Trophoblast cell (in vitro differentiated cells and primary cell): ENCODE measurements around the gene MYT1.

Experiments used
- DNase-seq, 2 donors: peaks; one replicate each; pipeline ENCODE4 v3.0.0-alpha.2; 2016
- H2AFZ ChIP-seq: 2 replicates; pipeline ENCODE4 v1.6.1; 2013; ENCODE audit warnings: low read length, moderate library complexity, mild to moderate bottlenecking; ENCODE audit not compliant: insufficient read depth, poor library complexity
- H2AK5ac ChIP-seq: 2 replicates; pipeline ENCODE4 v1.6.1; 2013; ENCODE audit warnings: mild to moderate bottlenecking, low read length
- H2BK120ac ChIP-seq: 2 replicates; pipeline ENCODE4 v1.6.1; 2013; ENCODE audit warnings: low read length, mild to moderate bottlenecking, moderate library complexity; ENCODE audit not compliant: insufficient read depth, poor library complexity
- H2BK12ac ChIP-seq: 2 replicates; pipeline ENCODE4 v1.6.1; 2013; ENCODE audit warnings: mild to moderate bottlenecking, low read length, moderate library complexity
- H2BK5ac ChIP-seq: 2 replicates; pipeline ENCODE4 v1.6.1; 2013; ENCODE audit warnings: low read length, low read depth, moderate library complexity, mild to moderate bottlenecking; ENCODE audit not compliant: poor library complexity
- H3K14ac ChIP-seq: 2 replicates; pipeline ENCODE4 v1.6.1; 2013; ENCODE audit warnings: mild to moderate bottlenecking, low read length
- H3K18ac ChIP-seq: 2 replicates; pipeline ENCODE4 v1.6.1; 2013; ENCODE audit warnings: mild to moderate bottlenecking, low read length
- H3K23ac ChIP-seq: 2 replicates; pipeline ENCODE4 v1.6.1; 2013; ENCODE audit warnings: low read length
- H3K27ac ChIP-seq: 2 replicates; pipeline ENCODE4 v1.5.1; 2013; ENCODE audit warnings: low read depth, mild to moderate bottlenecking, inconsistent platforms, low read length, moderate library complexity
- H3K27me3 ChIP-seq: 2 replicates; pipeline ENCODE4 v1.6.1; 2013; ENCODE audit warnings: inconsistent platforms, mild to moderate bottlenecking, low read length, moderate library complexity; ENCODE audit not compliant: insufficient read depth
- H3K36me3 ChIP-seq, 2 experiments: 1 replicate in 1 of 2; 2 replicates in 1 of 2; pipeline ENCODE4 v1.6.1; 2013; ENCODE audit warnings: low read length in 2 of 2, mild to moderate bottlenecking in 2 of 2, moderate library complexity in 1 of 2; ENCODE audit not compliant: insufficient read depth in 2 of 2, control insufficient read depth in 1 of 2
- H3K4ac ChIP-seq: 2 replicates; pipeline ENCODE4 v1.6.1; 2013; ENCODE audit warnings: low read depth, mild to moderate bottlenecking, low read length, moderate library complexity
- H3K4me1 ChIP-seq, 2 experiments: 1 replicate in 1 of 2; 2 replicates in 1 of 2; pipeline ENCODE4 v1.6.1; 2013; ENCODE audit warnings: low read length in 2 of 2, mild to moderate bottlenecking in 2 of 2, moderate library complexity in 1 of 2; ENCODE audit not compliant: insufficient read depth in 2 of 2, control insufficient read depth in 1 of 2
- H3K4me2 ChIP-seq: 2 replicates; pipeline ENCODE4 v1.6.1; 2013; ENCODE audit warnings: inconsistent platforms, mild to moderate bottlenecking, low read length, moderate library complexity
- H3K4me3 ChIP-seq: 2 replicates; pipeline ENCODE4 v1.5.1; 2013; ENCODE audit warnings: mild to moderate bottlenecking, low read depth, low read length, inconsistent platforms
- H3K79me1 ChIP-seq: one replicate; pipeline ENCODE4 v1.6.1; 2013; ENCODE audit warnings: low read length
- H3K79me2 ChIP-seq: 2 replicates; pipeline ENCODE4 v1.6.1; 2013; ENCODE audit warnings: low read length, mild to moderate bottlenecking; ENCODE audit not compliant: control insufficient read depth, insufficient read depth, poor library complexity
- H3K9ac ChIP-seq: 2 replicates; pipeline ENCODE4 v1.6.1; 2013; ENCODE audit warnings: mild to moderate bottlenecking, low read length
- H3K9me3 ChIP-seq: 2 replicates; pipeline ENCODE4 v1.6.1; 2013; ENCODE audit warnings: low read depth, mild to moderate bottlenecking, control low read depth, inconsistent platforms, low read length; ENCODE audit not compliant: insufficient read depth
- H4K12ac ChIP-seq: 2 replicates; pipeline ENCODE4 v1.6.1; 2013; ENCODE audit warnings: low read depth, mild to moderate bottlenecking, low read length, moderate library complexity
- H4K8ac ChIP-seq: 2 replicates; pipeline ENCODE4 v1.6.1; 2013; ENCODE audit warnings: low read depth, mild to moderate bottlenecking, low read length, moderate library complexity
- H4K91ac ChIP-seq: one replicate; pipeline ENCODE4 v1.6.1; 2013; ENCODE audit warnings: low read depth, mild to moderate bottlenecking, low read length, moderate library complexity
- WGBS: extraction: QIAGEN DNeasy Blood & Tissue Kit; methylation state at CpG from one replicate; pipeline ENCODE4 v1.1.7; 2013; ENCODE audit warnings: missing lambda C conversion rate; ENCODE audit not compliant: insufficient read length, insufficient coverage; ENCODE audit errors: extremely low coverage; 5-methylcytosine and 5-hydroxymethylcytosine counted together

MYT1 gene

GRCh38 chr20:64230461-64231145 lies 66.4 kb downstream of the MYT1 start:
- no peak overlapping the region for H3K9ac ChIP-seq
- no peak overlapping the region for H2AFZ ChIP-seq
- H3K4me1 ChIP-seq = no peaks in the 10 kb centered on the region
- no peak overlapping the region for H3K4ac ChIP-seq
- WGBS = no CpG with 5 or more reads among the region's 22 CpGs
- no peak for DNase-seq
- no peaks in the 10 kb centered on the region for H3K27me3 ChIP-seq
- H4K91ac ChIP-seq = no peak overlapping the region
- no peak overlapping the region for H4K8ac ChIP-seq
- H3K4me2 ChIP-seq = no peak overlapping the region
- H3K18ac ChIP-seq = no peak overlapping the region
- H3K9me3 ChIP-seq = peaks cover 14% of the 10 kb centered on the region
- H2BK5ac ChIP-seq = no peak overlapping the region
- no peak overlapping the region for H2BK120ac ChIP-seq
- H3K79me1 ChIP-seq = no peaks in the 10 kb centered on the region
- no peak overlapping the region for H3K23ac ChIP-seq
- H3K79me2 ChIP-seq = no peaks in the 10 kb centered on the region
- H4K12ac ChIP-seq = no peak overlapping the region
- no peak overlapping the region for H3K14ac ChIP-seq
- no peak overlapping the region for H2BK12ac ChIP-seq
- no peak overlapping the region for H3K4me3 ChIP-seq
- H2AK5ac ChIP-seq = no peak overlapping the region
- H3K27ac ChIP-seq = no peak overlapping the region
- no peaks in the 10 kb centered on the region for H3K36me3 ChIP-seq

GRCh38 chr20:64231621-64232550 lies 67.6 kb downstream of the MYT1 start:
- Histone ChIP-seq H3K4me3 (no peak overlapping the region), H3K18ac (no peak overlapping the region), H4K8ac (no peak overlapping the region), H3K36me3 (no peaks in the 10 kb centered on the region), H3K79me2 (no peaks in the 10 kb centered on the region), H3K23ac (no peak overlapping the region), H3K9ac (no peak overlapping the region), H2AFZ (no peak overlapping the region), H3K4me2 (no peak overlapping the region), H3K9me3 (peaks cover 12% of the 10 kb centered on the region), H2BK120ac (no peak overlapping the region), H4K91ac (no peak overlapping the region), H4K12ac (no peak overlapping the region), H3K79me1 (no peaks in the 10 kb centered on the region), H2AK5ac (no peak overlapping the region), H3K4ac (no peak overlapping the region), H3K27ac (no peak overlapping the region), H3K27me3 (no peaks in the 10 kb centered on the region), H3K4me1 (no peaks in the 10 kb centered on the region), H3K14ac (no peak overlapping the region), H2BK12ac (no peak overlapping the region), H2BK5ac (no peak overlapping the region)
- no CpG with 5 or more reads among the region's 27 CpGs for WGBS
- no peak for DNase-seq

- no peak overlapping the region for H4K8ac ChIP-seq
- no peaks in the 10 kb centered on the region for H3K79me1 ChIP-seq
- H3K4me3 ChIP-seq = no peak overlapping the region
- H3K23ac ChIP-seq = no peak overlapping the region
- H3K9ac ChIP-seq = no peak overlapping the region
- H4K91ac ChIP-seq = no peak overlapping the region
- no CpG with 5 or more reads among the region's 3 CpGs for WGBS
- peaks cover 9% of the 10 kb centered on the region for H3K9me3 ChIP-seq
- no peaks in the 10 kb centered on the region for H3K4me1 ChIP-seq
- H2AFZ ChIP-seq = no peak overlapping the region
- H2AK5ac ChIP-seq = no peak overlapping the region
- no peak overlapping the region for H3K18ac ChIP-seq
- H4K12ac ChIP-seq = no peak overlapping the region
- H2BK5ac ChIP-seq = no peak overlapping the region
- H3K27me3 ChIP-seq = no peaks in the 10 kb centered on the region
- H2BK12ac ChIP-seq = no peak overlapping the region
- H3K4me2 ChIP-seq = no peak overlapping the region
- no peak overlapping the region for H3K4ac ChIP-seq
- no peaks in the 10 kb centered on the region for H3K79me2 ChIP-seq
- no peaks in the 10 kb centered on the region for H3K36me3 ChIP-seq
- H3K14ac ChIP-seq = no peak overlapping the region
- H2BK120ac ChIP-seq = no peak overlapping the region
- no peak overlapping the region for H3K27ac ChIP-seq
- no peak for DNase-seq
Observed at GRCh38 chr20:64232794-64233193, 68.5 kb downstream of the MYT1 start.

GRCh38 chr20:64233725-64234124 lies 69.5 kb downstream of the MYT1 start:
- no peak overlapping the region for H3K18ac ChIP-seq
- H3K9ac ChIP-seq = no peak overlapping the region
- H4K12ac ChIP-seq = no peak overlapping the region
- H3K4me2 ChIP-seq = no peak overlapping the region
- H3K23ac ChIP-seq = no peak overlapping the region
- no peak for DNase-seq
- no peak overlapping the region for H3K4me3 ChIP-seq
- H3K14ac ChIP-seq = no peak overlapping the region
- H3K79me1 ChIP-seq = no peaks in the 10 kb centered on the region
- peaks cover 9% of the 10 kb centered on the region for H3K9me3 ChIP-seq
- no peak overlapping the region for H2AFZ ChIP-seq
- H3K27me3 ChIP-seq = no peaks in the 10 kb centered on the region
- H3K4me1 ChIP-seq = no peaks in the 10 kb centered on the region
- no peak overlapping the region for H3K27ac ChIP-seq
- H2BK5ac ChIP-seq = no peak overlapping the region
- H2AK5ac ChIP-seq = no peak overlapping the region
- H2BK120ac ChIP-seq = no peak overlapping the region
- H4K8ac ChIP-seq = no peak overlapping the region
- no peaks in the 10 kb centered on the region for H3K79me2 ChIP-seq
- no peak overlapping the region for H2BK12ac ChIP-seq
- no peak overlapping the region for H4K91ac ChIP-seq
- no CpG with 5 or more reads among the region's 5 CpGs for WGBS
- H3K36me3 ChIP-seq = no peaks in the 10 kb centered on the region
- H3K4ac ChIP-seq = no peak overlapping the region
